HepG2 (cell line): ENCODE results near the gene PDIA6. TPM values are rescaled to one million over a fixed set of nuclear protein-coding genes. Genes with fewer than 3 reads are reported as not detected.

Experiments
- ADNP ChIP-seq: sonication (generic); formaldehyde crosslinking; IDR thresholded peaks from 2 replicates; pipeline ENCODE4 v1.4.0; 2020; ENCODE audit warnings: missing genetic modification reagents
- AKNA ChIP-seq: sonication (generic); formaldehyde crosslinking; IDR thresholded peaks from 2 replicates; pipeline ENCODE4 v1.4.0; 2020; ENCODE audit warnings: missing genetic modification reagents, borderline replicate concordance
- DNMT1 ChIP-seq: sonication (generic); formaldehyde crosslinking; IDR thresholded peaks from 2 replicates; pipeline ENCODE4 v1.5.1; 2020; ENCODE audit warnings: mild to moderate bottlenecking, missing genetic modification reagents
- EEA1 ChIP-seq: sonication (generic); formaldehyde crosslinking; IDR thresholded peaks from 2 replicates; pipeline ENCODE4 v1.5.1; 2020; ENCODE audit warnings: mild to moderate bottlenecking, missing genetic modification reagents, borderline replicate concordance
- EED ChIP-seq: sonication (generic); formaldehyde crosslinking; IDR thresholded peaks from 2 replicates; pipeline ENCODE4 v1.5.0; 2020; ENCODE audit warnings: mild to moderate bottlenecking, missing genetic modification reagents
- ERF ChIP-seq: IDR thresholded peaks from 2 replicates; pipeline ENCODE4 v1.6.1; 2018; ENCODE audit warnings: missing biosample characterization, missing genetic modification reagents
- HDAC2 ChIP-seq: sonication (generic); formaldehyde crosslinking; IDR thresholded peaks from 2 replicates; pipeline ENCODE4 v1.4.0; 2020; ENCODE audit warnings: missing genetic modification reagents
- KLF11 ChIP-seq: IDR thresholded peaks from 2 replicates; pipeline ENCODE4 v1.6.1; 2016; ENCODE audit warnings: missing compliant biosample characterization
- MAFG ChIP-seq: sonication (generic); formaldehyde crosslinking; IDR thresholded peaks from 2 replicates; pipeline ENCODE4 v1.5.1; 2020; ENCODE audit warnings: mild to moderate bottlenecking, missing genetic modification reagents
- MEF2D ChIP-seq: sonication (generic); formaldehyde crosslinking; IDR thresholded peaks from 2 replicates; pipeline ENCODE4 v1.5.1; 2020; ENCODE audit warnings: mild to moderate bottlenecking, missing genetic modification reagents
- NFE2 ChIP-seq: sonication (generic); formaldehyde crosslinking; IDR thresholded peaks from 2 replicates; pipeline ENCODE4 v1.4.0; 2020; ENCODE audit warnings: missing genetic modification reagents
- NRL ChIP-seq: sonication (generic); formaldehyde crosslinking; IDR thresholded peaks from 2 replicates; pipeline ENCODE4 v1.5.0; 2020; ENCODE audit warnings: missing genetic modification reagents, mild to moderate bottlenecking, moderate library complexity, borderline replicate concordance
- PAWR ChIP-seq: sonication (generic); formaldehyde crosslinking; IDR thresholded peaks from 2 replicates; pipeline ENCODE4 v1.4.0; 2020; ENCODE audit warnings: missing genetic modification reagents, mild to moderate bottlenecking, borderline replicate concordance
- RARA ChIP-seq: IDR thresholded peaks from 2 replicates; pipeline ENCODE4 v1.6.1; 2016; ENCODE audit warnings: missing genetic modification reagents, missing compliant biosample characterization
- RFX3 ChIP-seq: IDR thresholded peaks from 2 replicates; pipeline ENCODE4 v1.6.1; 2016; ENCODE audit warnings: missing biosample characterization, missing genetic modification reagents
- SSRP1 ChIP-seq: IDR thresholded peaks from 2 replicates; pipeline ENCODE4 v1.6.1; 2016; ENCODE audit warnings: control low read depth
- ZNF274 ChIP-seq: sonication (generic); formaldehyde crosslinking; IDR thresholded peaks from 2 replicates; pipeline ENCODE4 v1.5.1; 2020; ENCODE audit warnings: mild to moderate bottlenecking, missing genetic modification reagents
- ZNF3 ChIP-seq: IDR thresholded peaks from 2 replicates; pipeline ENCODE4 v1.7.0; 2017; ENCODE audit warnings: inconsistent platforms
- ZNF605 ChIP-seq: sonication (generic); formaldehyde crosslinking; IDR thresholded peaks from 2 replicates; pipeline ENCODE4 v1.8.0; 2022; ENCODE audit warnings: mild to moderate bottlenecking, missing genetic modification reagents
- ZNF670 ChIP-seq: sonication (generic); formaldehyde crosslinking; IDR thresholded peaks from 2 replicates; pipeline ENCODE4 v1.8.0; 2022; ENCODE audit warnings: mild to moderate bottlenecking, missing genetic modification reagents, borderline replicate concordance
- ZNF883 ChIP-seq: sonication (generic); formaldehyde crosslinking; IDR thresholded peaks from 2 replicates; pipeline ENCODE4 v1.5.1; 2020; ENCODE audit warnings: mild to moderate bottlenecking, missing genetic modification reagents; ENCODE audit errors: not compliant biosample characterization
- ZSCAN25 ChIP-seq: sonication (generic); formaldehyde crosslinking; IDR thresholded peaks from 2 replicates; pipeline ENCODE4 v1.8.0; 2022; ENCODE audit warnings: mild to moderate bottlenecking, missing genetic modification reagents
- polyA plus RNA-seq, 8 experiments: library from polyadenylated mRNA; depleted of rRNA in 3 of 8; stranded (reverse) in 7 of 8; unstranded in 1 of 8; fragments of >200 nt; fragmentation: Illumina TruSeq in 4 of 8; extraction: Trizol in 4 of 8; gene quantifications; 2 replicates each; pipeline versions ENCODE4 v1.2.1 to v1.2.3, GENCODE V29; 2011 to 2016; ENCODE audit warnings: low read depth in 4 of 8, missing spikeins in 1 of 8, mixed read lengths in 1 of 8; ENCODE audit not compliant: insufficient read depth in 1 of 8
- total RNA-seq, 5 experiments: library from RNA; depleted of rRNA; stranded (reverse); fragments of >200 nt; fragmentation: Illumina TruSeq; extraction: Trizol; gene quantifications; 2 replicates each; pipeline ENCODE4 v1.2.3, GENCODE V29; 2016; ENCODE audit warnings: low read depth in 1 of 5
- TF ChIP-seq, protein P1 (sequence below): sonication (generic); formaldehyde crosslinking; IDR thresholded peaks from 2 replicates; pipeline ENCODE4 v1.4.0; 2020; ENCODE audit warnings: missing genetic modification reagents
- TF ChIP-seq, protein P2 (sequence below): sonication (generic); formaldehyde crosslinking; IDR thresholded peaks from 2 replicates; pipeline ENCODE4 v1.5.0; 2020; ENCODE audit warnings: missing genetic modification reagents

The PDIA6 gene
- total and polyA plus RNA-seq, 2 of the 13 experiments (the other 11 are each of a cell fraction or from before 2014, with no cell fraction given) = 586 to 642 TPM

- TF ChIP-seq AKNA = no peak
- TF ChIP-seq, protein P1, sequence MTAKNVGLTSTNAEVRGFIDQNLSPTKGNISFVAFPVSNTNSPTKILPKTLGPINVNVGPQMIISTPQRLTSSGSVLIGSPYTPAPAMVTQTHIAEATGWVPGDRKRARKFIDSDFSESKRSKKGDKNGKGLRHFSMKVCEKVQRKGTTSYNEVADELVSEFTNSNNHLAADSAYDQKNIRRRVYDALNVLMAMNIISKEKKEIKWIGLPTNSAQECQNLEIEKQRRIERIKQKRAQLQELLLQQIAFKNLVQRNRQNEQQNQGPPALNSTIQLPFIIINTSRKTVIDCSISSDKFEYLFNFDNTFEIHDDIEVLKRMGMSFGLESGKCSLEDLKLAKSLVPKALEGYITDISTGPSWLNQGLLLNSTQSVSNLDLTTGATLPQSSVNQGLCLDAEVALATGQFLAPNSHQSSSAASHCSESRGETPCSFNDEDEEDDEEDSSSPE (CRISPR knock-in tag) = no peak
- TF ChIP-seq ZNF274 = peak; percentile 56; the same call in 1 of the 2 replicates
- no peak for TF ChIP-seq ERF (CRISPR knock-in tag)
- 0 out of 2 replicates have a peak, but pooled peaks have one; percentile 23 for TF ChIP-seq ZNF605 (CRISPR knock-in tag)
- TF ChIP-seq KLF11 (CRISPR knock-in tag) = no peak
- no peak for TF ChIP-seq ADNP (CRISPR knock-in tag)
- TF ChIP-seq EED (CRISPR knock-in tag) = 0 out of 2 replicates have a peak, but pooled peaks have one; percentile 18
- TF ChIP-seq PAWR (CRISPR knock-in tag) = no peak
- no peak for TF ChIP-seq ZNF3 (CRISPR knock-in tag)
- no peak for TF ChIP-seq RFX3 (CRISPR knock-in tag)
- peak; percentile 42; the same call in 1 of the 2 replicates for TF ChIP-seq ZSCAN25 (CRISPR knock-in tag)
- 0 out of 2 replicates have a peak, but pooled peaks have one; percentile 24 for TF ChIP-seq NRL (CRISPR knock-in tag)
- no peak for TF ChIP-seq DNMT1 (CRISPR knock-in tag)
- no peak for TF ChIP-seq NFE2
- 0 out of 2 replicates have a peak, but pooled peaks have one; percentile 34 for TF ChIP-seq MEF2D (CRISPR knock-in tag)
- TF ChIP-seq ZNF670 = no peak
- TF ChIP-seq SSRP1 = no peak
- TF ChIP-seq RARA (CRISPR knock-in tag) = 0 out of 2 replicates have a peak, but pooled peaks have one; percentile 10
- TF ChIP-seq HDAC2 (CRISPR knock-in tag) = no peak
- TF ChIP-seq EEA1 = no peak
- peak; percentile 56 for TF ChIP-seq ZNF883 (CRISPR knock-in tag)
- TF ChIP-seq, protein P2, sequence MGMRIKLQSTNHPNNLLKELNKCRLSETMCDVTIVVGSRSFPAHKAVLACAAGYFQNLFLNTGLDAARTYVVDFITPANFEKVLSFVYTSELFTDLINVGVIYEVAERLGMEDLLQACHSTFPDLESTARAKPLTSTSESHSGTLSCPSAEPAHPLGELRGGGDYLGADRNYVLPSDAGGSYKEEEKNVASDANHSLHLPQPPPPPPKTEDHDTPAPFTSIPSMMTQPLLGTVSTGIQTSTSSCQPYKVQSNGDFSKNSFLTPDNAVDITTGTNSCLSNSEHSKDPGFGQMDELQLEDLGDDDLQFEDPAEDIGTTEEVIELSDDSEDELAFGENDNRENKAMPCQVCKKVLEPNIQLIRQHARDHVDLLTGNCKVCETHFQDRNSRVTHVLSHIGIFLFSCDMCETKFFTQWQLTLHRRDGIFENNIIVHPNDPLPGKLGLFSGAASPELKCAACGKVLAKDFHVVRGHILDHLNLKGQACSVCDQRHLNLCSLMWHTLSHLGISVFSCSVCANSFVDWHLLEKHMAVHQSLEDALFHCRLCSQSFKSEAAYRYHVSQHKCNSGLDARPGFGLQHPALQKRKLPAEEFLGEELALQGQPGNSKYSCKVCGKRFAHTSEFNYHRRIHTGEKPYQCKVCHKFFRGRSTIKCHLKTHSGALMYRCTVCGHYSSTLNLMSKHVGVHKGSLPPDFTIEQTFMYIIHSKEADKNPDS (CRISPR knock-in tag) = no peak
- TF ChIP-seq MAFG (CRISPR knock-in tag) = no peak
Measured at GRCh38 chr2:10759151-10759714, 53.4 kb downstream of the PDIA6 start (continued).
